Choroid plexus epithelial cell (primary cell): Measurements from ENCODE around the gene TOX2.

Source experiments
- DNase-seq: peaks from one replicate; pipeline ENCODE4 v3.0.0-alpha.2; 2010; ENCODE audit warnings: low read depth
- H3K4me3 ChIP-seq: 2 replicates; pipeline ENCODE4 v1.5.1; 2011; ENCODE audit warnings: low read depth, mild to moderate bottlenecking, control low read depth, low read length, moderate library complexity
- TF ChIP-seq, protein P1 (sequence below): conservative IDR thresholded peaks from 2 replicates; pipeline ENCODE4 v1.5.1; 2011; ENCODE audit warnings: low read depth, mild to moderate bottlenecking, control low read depth, inconsistent platforms, low read length, moderate library complexity

The TOX2 gene

DNA sequence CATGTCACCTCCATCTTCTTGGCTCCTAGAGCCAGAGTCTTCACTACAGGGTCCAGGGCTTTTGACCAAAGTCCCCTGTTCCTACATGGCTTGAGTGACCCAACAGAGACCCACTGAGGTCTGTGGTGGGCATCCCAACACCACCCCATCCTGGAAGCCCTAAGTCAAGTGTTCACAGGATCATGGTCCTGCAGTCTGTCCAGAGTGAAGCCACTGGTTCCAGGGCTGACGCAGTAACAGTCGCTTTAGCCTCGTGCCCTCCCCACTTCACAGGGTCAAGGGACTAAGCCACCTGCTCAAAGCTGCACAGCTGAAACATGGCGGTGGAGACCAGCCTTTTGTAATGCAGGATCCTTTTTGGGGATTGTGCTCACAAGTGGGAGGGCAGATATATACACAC is 138.4 kb downstream of the TOX2 start:
- no peak overlapping the region for H3K4me3 ChIP-seq
- no peak for DNase-seq
- TF ChIP-seq, protein P1, sequence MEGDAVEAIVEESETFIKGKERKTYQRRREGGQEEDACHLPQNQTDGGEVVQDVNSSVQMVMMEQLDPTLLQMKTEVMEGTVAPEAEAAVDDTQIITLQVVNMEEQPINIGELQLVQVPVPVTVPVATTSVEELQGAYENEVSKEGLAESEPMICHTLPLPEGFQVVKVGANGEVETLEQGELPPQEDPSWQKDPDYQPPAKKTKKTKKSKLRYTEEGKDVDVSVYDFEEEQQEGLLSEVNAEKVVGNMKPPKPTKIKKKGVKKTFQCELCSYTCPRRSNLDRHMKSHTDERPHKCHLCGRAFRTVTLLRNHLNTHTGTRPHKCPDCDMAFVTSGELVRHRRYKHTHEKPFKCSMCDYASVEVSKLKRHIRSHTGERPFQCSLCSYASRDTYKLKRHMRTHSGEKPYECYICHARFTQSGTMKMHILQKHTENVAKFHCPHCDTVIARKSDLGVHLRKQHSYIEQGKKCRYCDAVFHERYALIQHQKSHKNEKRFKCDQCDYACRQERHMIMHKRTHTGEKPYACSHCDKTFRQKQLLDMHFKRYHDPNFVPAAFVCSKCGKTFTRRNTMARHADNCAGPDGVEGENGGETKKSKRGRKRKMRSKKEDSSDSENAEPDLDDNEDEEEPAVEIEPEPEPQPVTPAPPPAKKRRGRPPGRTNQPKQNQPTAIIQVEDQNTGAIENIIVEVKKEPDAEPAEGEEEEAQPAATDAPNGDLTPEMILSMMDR = no peak

DNA sequence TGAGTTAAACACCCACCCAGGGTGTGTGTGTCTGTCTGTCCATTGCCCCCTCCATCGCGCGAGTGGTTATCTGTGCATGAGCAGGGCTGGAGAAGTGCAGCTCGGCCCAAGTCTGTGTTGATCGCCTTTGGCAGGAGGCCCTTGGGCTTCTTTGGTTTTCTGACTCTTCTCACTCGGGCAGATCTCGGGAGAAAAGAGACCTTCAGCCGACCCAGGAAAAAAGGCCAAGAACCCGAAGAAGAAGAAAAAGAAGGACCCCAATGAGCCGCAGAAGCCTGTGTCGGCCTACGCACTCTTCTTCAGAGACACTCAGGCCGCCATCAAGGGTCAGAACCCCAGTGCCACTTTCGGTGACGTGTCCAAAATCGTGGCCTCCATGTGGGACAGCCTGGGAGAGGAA is 139.5 kb downstream of the TOX2 start:
- TF ChIP-seq, protein P1 = no peak
- H3K4me3 ChIP-seq = no peak overlapping the region
- no peak for DNase-seq

DNA sequence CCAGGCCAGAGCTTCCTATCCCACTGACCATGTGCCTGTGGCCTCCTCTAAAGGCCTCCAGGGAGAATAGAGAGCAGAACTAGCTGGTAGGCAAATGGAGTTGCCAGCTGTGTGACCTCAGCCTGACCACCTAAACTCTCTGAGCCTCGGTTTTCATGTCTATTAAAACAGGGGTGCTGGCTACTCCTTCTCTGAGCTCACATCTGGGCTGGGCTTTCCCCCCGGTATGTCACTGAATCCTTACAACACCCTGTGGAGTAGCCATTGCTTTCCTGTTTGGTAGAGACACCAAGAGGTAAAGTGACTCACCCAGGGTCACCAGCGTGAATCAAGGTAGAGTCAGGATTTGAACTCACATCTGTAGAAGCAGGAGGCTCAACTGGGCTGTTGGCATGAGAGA is 140.2 kb downstream of the TOX2 start:
- no peak for DNase-seq
- TF ChIP-seq, protein P1 = no peak
- H3K4me3 ChIP-seq = no peak overlapping the region

DNA sequence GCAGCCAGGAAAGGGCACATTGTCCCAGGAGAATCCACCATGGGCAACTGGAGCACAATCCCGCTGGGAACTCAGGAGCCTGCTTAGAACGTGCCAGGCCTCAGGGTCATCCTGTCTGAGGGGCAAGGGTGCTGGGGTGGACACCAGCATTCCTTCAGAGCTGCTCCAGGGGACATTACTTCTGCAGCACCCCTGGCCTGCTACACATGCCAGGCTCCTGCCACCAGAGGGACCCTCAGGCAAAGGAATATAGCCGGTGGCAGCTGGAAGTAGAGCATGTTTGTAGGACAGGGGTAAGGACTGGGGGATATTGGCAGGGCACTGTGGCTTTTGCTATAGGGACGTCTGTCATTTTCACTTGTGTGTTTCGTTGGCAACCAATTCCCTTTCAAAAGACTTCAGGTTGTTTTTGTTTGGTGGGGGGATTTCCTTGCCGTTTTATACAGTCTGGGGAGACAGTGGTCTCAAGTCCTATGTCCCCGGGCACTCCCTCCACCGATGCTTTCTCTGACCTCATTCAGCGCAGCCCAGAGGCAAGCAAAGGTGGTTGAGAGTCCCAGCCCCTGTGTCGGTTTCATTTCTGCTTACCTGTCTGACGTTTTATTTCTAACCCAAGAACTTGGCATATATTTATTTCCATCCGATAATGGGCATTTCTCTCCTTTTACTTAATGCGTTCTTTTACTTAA is 141.5 kb downstream of the TOX2 start:
- DNase-seq = peak; percentile 38
- H3K4me3 ChIP-seq = no peak overlapping the region
- TF ChIP-seq, protein P1 = peak; percentile 67

DNA sequence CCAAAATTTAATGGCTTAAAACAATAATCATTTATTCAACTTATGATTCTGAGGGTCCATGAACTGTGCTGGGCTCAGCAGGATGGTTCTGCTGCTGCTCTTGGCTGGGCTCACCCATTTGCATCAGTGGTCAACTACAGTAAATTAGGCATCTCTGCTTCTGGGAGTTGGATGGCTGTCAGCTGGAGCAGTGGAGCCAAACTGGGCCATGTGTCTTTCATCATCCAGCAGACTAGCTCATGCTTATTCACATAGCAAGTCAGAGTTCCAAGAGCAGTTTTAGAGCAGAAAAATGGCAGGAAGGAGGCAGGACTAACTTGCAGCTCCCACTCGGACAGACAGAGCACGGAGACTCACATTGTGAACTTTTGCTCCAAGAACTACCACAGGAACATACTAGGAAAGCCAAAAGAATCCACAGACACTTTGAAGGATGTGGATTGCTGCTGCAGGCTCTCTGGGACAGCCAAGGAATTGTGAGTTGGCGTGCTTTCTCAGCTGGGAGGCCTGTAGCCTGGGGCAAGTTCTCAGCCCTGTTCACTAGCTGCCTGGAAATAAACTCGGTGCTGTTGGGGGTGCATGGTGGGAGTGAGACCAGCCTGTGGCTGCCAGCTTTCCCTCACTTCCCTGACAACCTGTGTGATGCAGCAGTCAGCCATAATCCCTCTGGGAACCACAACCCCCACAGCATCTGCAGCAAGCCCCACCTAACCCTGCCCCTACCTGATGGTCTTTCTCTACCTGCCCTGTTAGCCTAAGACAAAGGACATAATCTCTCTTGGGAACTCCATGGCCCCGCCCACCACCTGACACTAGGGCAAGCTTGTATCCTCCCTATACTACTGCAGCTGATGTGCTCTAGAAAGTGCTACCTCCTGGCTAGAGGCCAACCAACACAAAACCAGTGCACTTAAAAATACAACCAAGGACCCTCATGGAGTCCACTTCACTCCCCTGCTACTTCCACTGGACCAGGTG is 143.3 kb downstream of the TOX2 start:
- no peak overlapping the region for H3K4me3 ChIP-seq
- no peak for DNase-seq
- TF ChIP-seq, protein P1 = no peak

DNA sequence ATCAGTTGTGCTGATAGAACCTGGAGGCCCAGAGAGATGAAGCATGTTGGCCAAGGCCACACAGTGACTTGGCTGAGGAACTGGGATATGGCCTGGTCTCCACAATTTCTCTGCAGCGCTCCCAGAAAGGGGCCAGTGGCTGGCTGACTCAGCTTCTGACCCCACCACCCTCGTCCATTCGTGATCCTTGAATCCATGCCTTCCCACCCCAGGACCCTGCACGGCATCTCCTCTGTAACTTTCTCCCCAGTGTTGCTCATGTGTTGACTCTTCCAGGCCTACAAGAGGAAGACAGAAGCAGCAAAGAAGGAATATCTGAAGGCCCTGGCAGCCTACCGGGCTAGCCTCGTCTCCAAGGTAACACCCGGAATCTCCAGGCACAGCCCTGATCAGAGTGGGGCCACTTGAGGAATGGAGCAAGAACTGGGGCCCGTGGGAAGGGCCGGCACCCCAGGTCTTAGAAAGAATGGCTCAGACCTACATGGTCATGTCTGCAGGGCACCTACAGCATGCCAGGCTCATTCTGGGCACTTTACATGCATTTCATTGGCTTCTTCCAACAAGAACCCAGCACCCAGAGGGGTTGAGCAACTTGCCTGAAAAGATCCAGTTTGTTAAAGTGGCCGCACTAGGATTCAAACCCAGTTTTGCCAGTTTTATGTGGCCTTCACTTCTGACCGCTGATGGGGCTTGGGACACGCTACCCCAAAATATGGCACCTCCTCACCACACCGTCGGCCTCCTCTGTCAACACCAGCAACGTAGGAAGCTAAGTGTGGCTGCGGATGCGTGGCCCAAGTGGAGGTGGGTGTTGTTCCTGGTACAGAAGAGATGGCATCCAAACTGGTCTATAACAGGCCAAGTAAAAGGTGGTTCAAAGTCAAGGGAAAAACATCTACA is 150.1 kb downstream of the TOX2 start:
- no peak overlapping the region for H3K4me3 ChIP-seq
- no peak for DNase-seq
- TF ChIP-seq, protein P1 = no peak
